GM23248 (cell line): ENCODE data around the gene TMC8.

Source experiments
- EZH2 ChIP-seq: fragments of 200-600 bp; sonication (generic); IDR thresholded peaks from 2 replicates; pipeline ENCODE4 v1.6.1; 2018; ENCODE audit warnings: antibody characterized with exemption, mild to moderate bottlenecking; ENCODE audit not compliant: insufficient read depth, poor library complexity, severe bottlenecking
- EZH2phosphoT487 ChIP-seq: fragments of 200-600 bp; sonication (generic); IDR thresholded peaks from 2 replicates; pipeline ENCODE4 v1.6.1; 2018; ENCODE audit warnings: antibody characterized with exemption, moderate library complexity, mild to moderate bottlenecking, low read depth; ENCODE audit not compliant: insufficient read depth

GRCh38 chr17:78127888-78128550, 2.6 kb upstream of the TMC8 start:
- peak; percentile 74 for TF ChIP-seq EZH2
- no peak for TF ChIP-seq EZH2phosphoT487
